IPS-15b (cell line): ENCODE data around the gene PKIB.

ENCODE experiments used
- H3K27me3 ChIP-seq: one replicate; pipeline ENCODE4 v1.6.1; 2013; ENCODE audit warnings: low read length; ENCODE audit not compliant: control insufficient read depth, insufficient read depth
- H3K36me3 ChIP-seq: one replicate; pipeline ENCODE4 v1.6.1; 2013; ENCODE audit warnings: low read length; ENCODE audit not compliant: control insufficient read depth, insufficient read depth
- H3K4me1 ChIP-seq: one replicate; pipeline ENCODE4 v1.6.1; 2013; ENCODE audit warnings: mild to moderate bottlenecking, low read length; ENCODE audit not compliant: control insufficient read depth, insufficient read depth
- H3K4me3 ChIP-seq: one replicate; pipeline ENCODE4 v1.5.1; 2013; ENCODE audit warnings: low read depth, low read length
- H3K9ac ChIP-seq: one replicate; pipeline ENCODE4 v1.6.1; 2013; ENCODE audit warnings: low read depth, mild to moderate bottlenecking, low read length
- H3K9me3 ChIP-seq: one replicate; pipeline ENCODE4 v1.6.1; 2013; ENCODE audit warnings: mild to moderate bottlenecking, low read length; ENCODE audit not compliant: control insufficient read depth, insufficient read depth

Gene PKIB

DNA sequence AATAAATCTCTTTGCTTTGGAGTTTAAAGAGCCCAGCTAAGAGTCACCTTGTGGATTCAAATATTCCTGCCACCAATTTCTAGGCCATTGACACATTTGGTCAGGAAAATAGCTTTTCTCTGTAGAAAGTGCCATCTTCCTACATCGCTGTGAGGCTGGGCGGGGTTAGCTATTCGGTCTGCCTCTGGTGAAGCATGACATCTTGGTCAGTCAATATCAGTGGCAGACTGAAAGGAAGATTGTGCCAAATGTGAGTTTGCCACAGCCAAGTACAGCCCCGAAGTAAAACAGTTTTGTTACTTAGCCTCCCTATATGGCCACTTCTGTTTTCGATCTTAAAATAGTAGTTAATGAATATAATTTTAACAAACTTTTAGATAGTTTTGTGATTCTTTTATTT, 103.9 kb downstream of the PKIB start:
- H3K9ac ChIP-seq = no peak overlapping the region

GRCh38 chr6:122715725-122716124, 105.5 kb downstream of the PKIB start:
- H3K4me1 ChIP-seq = peaks cover 3% of the 10 kb centered on the region
- H3K27me3 ChIP-seq = no peaks in the 10 kb centered on the region
- no peak overlapping the region for H3K9ac ChIP-seq
- no peak overlapping the region for H3K4me3 ChIP-seq
- no peaks in the 10 kb centered on the region for H3K9me3 ChIP-seq
- no peaks in the 10 kb centered on the region for H3K36me3 ChIP-seq

More for the DNA sequence above, 103.9 kb downstream of the PKIB start:
- Histone ChIP-seq H3K36me3 (no peaks in the 10 kb centered on the region), H3K4me1 (peaks cover 3% of the 10 kb centered on the region), H3K27me3 (no peaks in the 10 kb centered on the region), H3K9me3 (no peaks in the 10 kb centered on the region), H3K4me3 (no peak overlapping the region)

DNA sequence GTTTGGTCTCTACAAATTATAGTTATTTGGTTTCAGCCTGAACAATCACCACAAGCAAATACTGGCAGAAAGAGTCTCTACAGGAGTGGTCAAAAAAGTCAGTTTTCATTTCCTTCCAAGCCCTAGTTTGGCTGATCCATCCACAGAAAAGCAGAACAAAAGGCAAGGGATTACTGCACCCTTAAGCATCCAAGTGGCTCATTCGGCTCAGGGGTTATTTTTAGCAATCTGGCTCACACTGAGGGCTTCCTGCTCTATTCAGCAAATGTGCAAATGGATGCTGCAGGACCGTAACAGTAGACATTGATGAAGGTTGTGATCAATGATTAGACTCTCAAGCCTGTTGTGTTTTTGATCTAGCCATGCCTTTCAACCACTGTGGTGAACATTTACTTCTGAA, 107.1 kb downstream of the PKIB start:
- Histone ChIP-seq H3K4me3 (no peak overlapping the region), H3K4me1 (peaks cover 3% of the 10 kb centered on the region), H3K9ac (no peak overlapping the region)

GRCh38 chr6:122718616-122719015, 108.4 kb downstream of the PKIB start:
- Histone ChIP-seq H3K9me3 (no peaks in the 10 kb centered on the region), H3K27me3 (no peaks in the 10 kb centered on the region), H3K4me1 (peaks cover 3% of the 10 kb centered on the region), H3K4me3 (no peak overlapping the region), H3K36me3 (no peaks in the 10 kb centered on the region), H3K9ac (no peak overlapping the region)

More for the DNA sequence above, 107.1 kb downstream of the PKIB start:
- Histone ChIP-seq H3K27me3 (no peaks in the 10 kb centered on the region), H3K9me3 (no peaks in the 10 kb centered on the region), H3K36me3 (no peaks in the 10 kb centered on the region)

DNA sequence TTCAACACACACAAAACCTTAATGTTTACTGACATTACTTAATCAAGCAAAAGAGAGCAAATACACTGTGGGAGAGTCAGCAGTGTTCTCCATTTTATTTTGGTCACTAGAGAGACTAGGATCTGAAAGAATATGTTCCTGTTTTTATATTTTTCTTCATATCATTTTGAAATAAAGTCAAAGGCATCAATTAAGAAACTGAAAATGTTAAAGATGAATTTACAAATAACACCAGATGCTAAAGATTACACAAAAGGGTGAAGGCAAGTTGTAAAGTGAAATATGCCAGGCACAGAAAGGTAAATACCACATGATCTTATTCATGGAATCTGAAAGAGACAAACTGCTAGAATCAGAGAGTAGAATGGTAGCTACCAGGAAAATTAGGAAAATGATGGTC, 109.0 kb downstream of the PKIB start:
- H3K9ac ChIP-seq = no peak overlapping the region
- no peak overlapping the region for H3K4me3 ChIP-seq
- H3K9me3 ChIP-seq = no peaks in the 10 kb centered on the region
- H3K4me1 ChIP-seq = peaks cover 3% of the 10 kb centered on the region
- no peaks in the 10 kb centered on the region for H3K27me3 ChIP-seq
- no peaks in the 10 kb centered on the region for H3K36me3 ChIP-seq

- Histone ChIP-seq H3K9ac (no peak overlapping the region), H3K4me3 (no peak overlapping the region), H3K9me3 (no peaks in the 10 kb centered on the region), H3K27me3 (no peaks in the 10 kb centered on the region), H3K4me1 (peaks cover 5% of the 10 kb centered on the region), H3K36me3 (no peaks in the 10 kb centered on the region)
Observed at GRCh38 chr6:122722746-122723145, 112.5 kb downstream of the PKIB start.

DNA sequence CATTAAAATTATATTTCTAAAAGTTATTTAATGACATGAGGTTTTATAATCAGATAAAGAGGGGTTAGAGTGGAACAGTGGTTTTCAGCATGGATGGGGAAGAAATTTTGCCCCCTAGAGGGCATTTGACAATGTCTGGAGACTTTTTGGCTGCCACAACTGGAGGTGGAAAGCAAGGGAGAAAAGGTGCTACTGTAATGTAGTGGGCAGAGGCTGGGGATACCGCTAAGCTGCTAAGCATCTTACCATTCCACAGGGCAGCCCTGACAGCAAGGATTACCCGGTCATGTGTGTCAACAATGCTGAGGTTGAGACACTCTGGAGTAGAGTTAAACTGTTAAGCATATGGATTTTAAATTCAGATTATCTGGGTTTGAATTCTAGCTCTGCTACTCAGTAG, 116.4 kb downstream of the PKIB start:
- H3K4me3 ChIP-seq = no peak overlapping the region
- no peaks in the 10 kb centered on the region for H3K9me3 ChIP-seq
- H3K9ac ChIP-seq = no peak overlapping the region
- H3K27me3 ChIP-seq = no peaks in the 10 kb centered on the region
- H3K4me1 ChIP-seq = peaks cover 5% of the 10 kb centered on the region
- H3K36me3 ChIP-seq = no peaks in the 10 kb centered on the region

DNA sequence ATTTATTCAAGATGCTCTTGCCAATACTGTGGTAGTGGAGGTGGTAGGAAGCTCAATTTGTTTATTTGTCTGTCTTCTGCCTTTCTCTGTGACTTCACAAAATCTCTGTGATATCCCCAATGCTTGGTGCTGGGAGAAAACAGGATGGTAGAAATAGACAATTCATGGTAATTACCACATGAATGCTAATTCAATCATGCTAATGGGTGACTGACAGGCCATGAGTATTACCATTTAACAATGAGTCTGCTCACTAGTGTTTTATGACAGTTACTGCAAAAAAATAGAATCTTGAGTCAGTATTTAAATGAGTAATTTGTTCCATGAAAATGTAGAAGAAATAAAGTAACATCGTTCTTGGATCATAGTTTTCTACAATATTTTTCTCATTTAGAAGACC, 117.0 kb downstream of the PKIB start:
- H3K36me3 ChIP-seq = no peaks in the 10 kb centered on the region
- H3K9ac ChIP-seq = no peak overlapping the region
- H3K27me3 ChIP-seq = no peaks in the 10 kb centered on the region
- no peak overlapping the region for H3K4me3 ChIP-seq
- H3K9me3 ChIP-seq = no peaks in the 10 kb centered on the region
- peaks cover 5% of the 10 kb centered on the region for H3K4me1 ChIP-seq

DNA sequence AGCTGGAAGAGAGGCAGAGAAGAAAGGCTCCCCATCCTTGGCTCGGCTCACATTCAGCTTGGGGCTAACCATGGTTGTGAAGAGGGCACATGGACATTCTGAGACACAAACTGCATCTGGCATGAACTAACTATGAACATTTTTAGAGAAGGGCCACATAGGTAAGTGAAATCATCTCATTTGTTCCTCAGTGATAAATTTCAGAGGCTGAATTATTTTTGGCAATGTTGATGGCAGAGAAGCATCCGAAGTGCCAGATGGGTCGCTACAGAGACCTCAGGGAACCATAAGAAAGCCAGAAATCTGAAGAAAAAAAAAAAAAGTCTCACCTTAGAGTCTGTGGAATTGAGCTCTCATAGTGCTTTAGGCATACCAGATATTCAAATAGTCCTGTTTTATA, 120.1 kb downstream of the PKIB start:
- no peaks in the 10 kb centered on the region for H3K9me3 ChIP-seq
- H3K4me3 ChIP-seq = no peak overlapping the region
- H3K9ac ChIP-seq = no peak overlapping the region
- no peaks in the 10 kb centered on the region for H3K36me3 ChIP-seq
- peaks cover 13% of the 10 kb centered on the region for H3K4me1 ChIP-seq
- H3K27me3 ChIP-seq = no peaks in the 10 kb centered on the region

DNA sequence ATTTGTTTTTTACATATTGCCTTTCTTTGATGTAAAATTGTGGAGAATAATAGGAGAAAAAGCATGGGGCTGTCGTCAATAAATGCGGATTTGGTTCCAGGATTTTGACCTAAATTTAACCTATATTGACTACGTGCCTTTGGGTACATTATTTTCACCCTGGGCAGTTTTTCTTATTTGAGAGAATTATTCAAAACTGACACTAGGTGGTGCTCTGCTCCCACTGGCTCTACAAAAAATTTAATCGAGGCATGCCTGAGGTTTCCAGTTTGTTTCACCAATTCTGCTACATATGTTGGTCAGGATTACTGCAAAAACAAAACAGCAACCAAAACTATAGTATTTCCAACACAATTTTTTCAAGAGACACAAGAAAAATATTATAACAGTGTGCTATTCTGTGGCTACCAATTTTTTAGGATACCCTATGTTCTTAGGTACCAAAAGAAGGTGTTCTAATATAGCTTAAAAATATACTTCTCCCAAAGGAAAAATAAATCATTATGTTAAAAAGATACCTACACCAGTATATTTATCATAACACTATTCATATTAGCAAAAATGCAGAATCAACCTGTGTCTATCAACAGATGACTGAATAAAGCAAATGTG, 120.7 kb downstream of the PKIB start:
- Histone ChIP-seq H3K4me3 (no peak overlapping the region), H3K27me3 (no peaks in the 10 kb centered on the region), H3K4me1 (peaks cover 16% of the 10 kb centered on the region), H3K9me3 (no peaks in the 10 kb centered on the region), H3K36me3 (no peaks in the 10 kb centered on the region), H3K9ac (no peak overlapping the region)

DNA sequence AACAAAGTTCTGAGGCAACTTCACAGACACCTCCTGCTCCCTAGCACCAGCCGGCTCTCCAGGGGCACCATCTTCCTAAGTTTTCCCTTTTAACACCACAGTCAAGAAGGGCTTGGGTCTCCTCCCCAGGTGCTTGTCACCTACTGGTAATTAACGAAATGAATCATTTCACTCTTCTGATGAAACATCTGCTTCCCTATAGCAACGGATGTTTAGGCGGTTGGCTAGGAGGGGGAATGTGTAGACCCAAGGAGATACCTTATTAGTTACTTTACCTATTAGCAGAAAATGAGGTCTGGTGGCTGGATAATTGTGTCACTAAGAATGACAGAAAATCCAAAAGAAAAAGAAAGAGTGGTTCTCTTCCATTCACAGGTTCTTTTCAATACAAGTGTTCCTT, 123.1 kb downstream of the PKIB start:
- no peak overlapping the region for H3K9ac ChIP-seq
- no peaks in the 10 kb centered on the region for H3K27me3 ChIP-seq
- no peaks in the 10 kb centered on the region for H3K36me3 ChIP-seq
- peaks cover 12% of the 10 kb centered on the region for H3K4me1 ChIP-seq
- no peak overlapping the region for H3K4me3 ChIP-seq
- H3K9me3 ChIP-seq = no peaks in the 10 kb centered on the region

- H3K4me1 ChIP-seq = peaks cover 12% of the 10 kb centered on the region
- no peak overlapping the region for H3K9ac ChIP-seq
- no peaks in the 10 kb centered on the region for H3K9me3 ChIP-seq
- H3K27me3 ChIP-seq = no peaks in the 10 kb centered on the region
- H3K36me3 ChIP-seq = no peaks in the 10 kb centered on the region
- H3K4me3 ChIP-seq = no peak overlapping the region
Observed at GRCh38 chr6:122734529-122735395, 124.6 kb downstream of the PKIB start.
